Sciatic nerve (tissue), 2 donors: ENCODE data around the gene TAF11L2. TPM values are rescaled to one million over a fixed set of nuclear protein-coding genes. Genes with fewer than 3 reads are reported as not detected.
"Not testable (repeated sequence)": the region's sequence is repeated elsewhere in the genome, so short reads cannot be mapped to it uniquely, and the experiment has no call there.

ENCODE experiments used
- ATAC-seq: fragments of 200-7000 bp; cut with Tn5 transposase; one replicate; pipeline ENCODE4 v1.9.1; 2020; ENCODE audit warnings: mild to moderate bottlenecking, moderate library complexity
- DNase-seq: peaks from one replicate; pipeline ENCODE4 v3.0.0-alpha.2; 2020; ENCODE audit warnings: low spot score
- intact Hi-C: fragments of 100-400 bp; cut with DNase I; formaldehyde crosslinking; loops from one replicate; pipeline ENCODE4 v1.14.2; 2022
- total RNA-seq: library from RNA; stranded (reverse); fragmentation: NEBNext Ultra II Directional; extraction: Animal tissue kit (Norgen Biotek cat#: 25700); gene quantifications from one replicate; pipeline ENCODE4 v1.2.1, GENCODE V29; 2021
- donor health status: DM: no; HTN: no; CAD: no.
- donor health status: DM: no; HTN: no; CAD: no.

Gene TAF11L2
- total RNA-seq, 1 donor from 2014 or later: not detected

DNA sequence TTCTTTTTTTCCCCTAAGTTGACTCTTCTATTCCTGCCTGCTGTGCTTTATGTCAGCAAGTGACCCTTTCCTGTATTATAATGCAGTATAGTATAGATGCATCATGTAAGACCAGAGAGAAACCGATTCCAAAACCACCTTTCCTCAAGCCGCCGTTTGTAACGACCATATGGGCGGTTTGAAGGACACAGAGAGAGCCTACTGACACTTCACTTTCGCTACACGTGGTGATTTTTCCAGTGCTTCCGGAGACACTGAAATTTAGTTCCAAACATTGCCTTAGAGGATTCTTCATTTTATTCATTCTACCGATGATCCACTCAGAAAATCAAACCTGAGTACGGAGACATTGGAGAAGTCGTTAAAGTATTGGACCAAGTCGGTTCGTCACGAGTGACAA lies 21.5 kb downstream of the TAF11L2 start:
- DNase-seq, intact Hi-C loops, ATAC-seq: not testable (repeated sequence)

DNA sequence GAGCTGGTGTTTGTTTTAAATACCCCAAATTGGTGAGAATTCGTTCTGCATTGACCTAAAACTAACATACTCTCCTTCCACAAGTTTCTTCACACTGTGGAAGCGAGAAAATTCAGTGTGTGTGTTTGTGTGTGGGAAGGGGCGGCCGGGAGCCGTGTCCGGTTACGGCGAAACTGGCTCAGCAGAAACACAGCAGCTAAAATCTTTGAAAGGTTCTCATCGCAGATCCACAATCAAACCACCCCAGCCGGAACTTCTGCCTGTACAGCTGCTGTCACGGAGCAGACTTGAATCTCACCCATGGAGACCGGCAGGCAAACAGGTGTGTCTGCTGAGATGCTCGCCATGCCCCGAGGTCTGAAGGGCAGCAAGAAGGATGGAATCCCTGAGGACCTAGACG lies 23.5 kb downstream of the TAF11L2 start, which contains the start of gene TAF11L4:
TAF11L4 (plus strand) TSS at position 301 of the 400 bp plus-strand sequence.
- intact Hi-C loops, ATAC-seq, DNase-seq: not testable (repeated sequence)

DNA sequence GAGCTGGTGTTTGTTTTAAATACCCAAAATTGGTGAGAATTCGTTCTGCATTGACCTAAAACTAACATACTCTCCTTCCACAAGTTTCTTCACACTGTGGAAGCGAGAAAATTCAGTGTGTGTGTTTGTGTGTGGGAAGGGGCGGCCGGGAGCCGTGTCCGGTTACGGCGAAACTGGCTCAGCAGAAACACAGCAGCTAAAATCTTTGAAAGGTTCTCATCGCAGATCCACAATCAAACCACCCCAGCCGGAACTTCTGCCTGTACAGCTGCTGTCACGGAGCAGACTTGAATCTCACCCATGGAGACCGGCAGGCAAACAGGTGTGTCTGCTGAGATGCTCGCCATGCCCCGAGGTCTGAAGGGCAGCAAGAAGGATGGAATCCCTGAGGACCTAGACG lies 26.9 kb downstream of the TAF11L2 start, which contains the start of gene TAF11L5:
TAF11L5 (plus strand) TSS at position 301 of the 400 bp plus-strand sequence.
- intact Hi-C loops, DNase-seq, ATAC-seq: not testable (repeated sequence)

DNA sequence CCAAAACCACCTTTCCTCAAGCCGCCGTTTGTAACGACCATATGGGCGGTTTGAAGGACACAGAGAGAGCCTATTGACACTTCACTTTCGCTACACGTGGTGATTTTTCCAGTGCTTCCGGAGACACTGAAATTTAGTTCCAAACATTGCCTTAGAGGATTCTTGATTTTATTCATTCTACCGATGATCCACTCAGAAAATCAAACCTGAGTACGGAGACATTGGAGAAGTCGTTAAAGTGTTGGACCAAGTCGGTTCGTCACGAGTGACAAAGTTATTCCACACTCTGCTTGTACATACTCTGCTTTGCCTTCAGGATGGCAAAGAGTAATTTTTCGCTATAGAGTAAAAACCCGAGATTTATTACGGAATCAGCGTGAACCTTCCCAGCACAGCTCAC lies 28.5 kb downstream of the TAF11L2 start:
- DNase-seq: peak; percentile 82
- ATAC-seq, intact Hi-C loops: not testable (repeated sequence)

DNA sequence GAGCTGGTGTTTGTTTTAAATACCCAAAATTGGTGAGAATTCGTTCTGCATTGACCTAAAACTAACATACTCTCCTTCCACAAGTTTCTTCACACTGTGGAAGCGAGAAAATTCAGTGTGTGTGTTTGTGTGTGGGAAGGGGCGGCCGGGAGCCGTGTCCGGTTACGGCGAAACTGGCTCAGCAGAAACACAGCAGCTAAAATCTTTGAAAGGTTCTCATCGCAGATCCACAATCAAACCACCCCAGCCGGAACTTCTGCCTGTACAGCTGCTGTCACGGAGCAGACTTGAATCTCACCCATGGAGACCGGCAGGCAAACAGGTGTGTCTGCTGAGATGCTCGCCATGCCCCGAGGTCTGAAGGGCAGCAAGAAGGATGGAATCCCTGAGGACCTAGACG lies 30.3 kb downstream of the TAF11L2 start, which contains the start of gene TAF11L6:
TAF11L6 (plus strand) TSS at position 301 of the 400 bp plus-strand sequence.
- intact Hi-C loops, ATAC-seq: not testable (repeated sequence)

More for the DNA sequence above, 30.3 kb downstream of the TAF11L2 start, which contains the start of gene TAF11L6:
- not testable (repeated sequence) for DNase-seq

Other genes with a start within 250 kb of the TAF11L2 start
- gene TAF11L3, start 20.1 kb downstream of the TAF11L2 start, total RNA-seq: not detected
- not detected for gene TAF11L4, start 23.6 kb downstream of the TAF11L2 start, total RNA-seq
- gene TAF11L5, start 27.0 kb downstream of the TAF11L2 start, total RNA-seq: not detected
- gene TAF11L6, start 30.4 kb downstream of the TAF11L2 start, total RNA-seq: not detected
- not detected for gene TAF11L7, start 87.5 kb downstream of the TAF11L2 start, total RNA-seq
- not detected for gene TAF11L8, start 92.7 kb downstream of the TAF11L2 start, total RNA-seq
- gene TAF11L9, start 96.2 kb downstream of the TAF11L2 start, total RNA-seq: not detected
- gene TAF11L10, start 99.6 kb downstream of the TAF11L2 start, total RNA-seq: not detected
- gene TAF11L11, start 106.0 kb downstream of the TAF11L2 start, total RNA-seq: not detected
- not detected for gene TAF11L12, start 112.2 kb downstream of the TAF11L2 start, total RNA-seq
- not detected for gene TAF11L13, start 133.9 kb downstream of the TAF11L2 start, total RNA-seq
- gene TAF11L14, start 136.2 kb downstream of the TAF11L2 start, total RNA-seq: not detected